A673 (cell line): ENCODE measurements around the gene PNPLA1. TPM values are rescaled to one million over a fixed set of nuclear protein-coding genes. Genes with fewer than 3 reads are reported as not detected.

ENCODE experiments used
- BruUV-seq: library from RNA; stranded (reverse); fragments of 400-500 nt; replicated peaks from 2 replicates; lab custom pipeline; 2021; lab: Mats Ljungman, UMichigan
- CTCF ChIA-PET: fragments of 300-600 bp; sonication (Branson Sonifier 250); formaldehyde crosslinking; loops from one replicate; lab custom pipeline; 2022; ENCODE audit warnings: antibody characterized with exemption; lab: Charles Lee
- POLR2A ChIA-PET: fragments of 300-600 bp; sonication (Branson Sonifier 250); formaldehyde crosslinking; loops from one replicate; lab custom pipeline; 2022; ENCODE audit warnings: antibody characterized with exemption; ENCODE audit not compliant: low non-redundant PET; lab: Charles Lee
- DNase-seq: peaks from one replicate; pipeline ENCODE4 v3.0.0-alpha.2; 2015; ENCODE audit warnings: low spot score
- H3K27ac ChIP-seq: fragments of 200-600 bp; sonication (generic); 2 replicates; pipeline ENCODE4 v1.5.1; 2016; ENCODE audit warnings: mixed run types, low read depth, mild to moderate bottlenecking, mixed read lengths, antibody characterized with exemption, low read length; ENCODE audit not compliant: poor library complexity, severe bottlenecking
- H3K27me3 ChIP-seq: fragments of 200-600 bp; sonication (generic); replicated peaks from 2 replicates; pipeline ENCODE4 v1.6.1; 2017; ENCODE audit warnings: mixed run types, low read depth, mild to moderate bottlenecking, mixed read lengths, antibody characterized with exemption, low read length; ENCODE audit not compliant: insufficient read depth, poor library complexity
- H3K36me3 ChIP-seq: fragments of 200-600 bp; sonication (generic); 2 replicates; pipeline ENCODE4 v1.6.1; 2016; ENCODE audit warnings: mixed run types, mild to moderate bottlenecking, mixed read lengths, antibody characterized with exemption, low read length; ENCODE audit not compliant: insufficient read depth, poor library complexity, severe bottlenecking
- H3K4me1 ChIP-seq: fragments of 200-600 bp; sonication (generic); 2 replicates; pipeline ENCODE4 v1.6.1; 2017; ENCODE audit warnings: mixed run types, mild to moderate bottlenecking, mixed read lengths, antibody characterized with exemption, low read length; ENCODE audit not compliant: insufficient read depth, poor library complexity, severe bottlenecking
- H3K4me3 ChIP-seq: fragments of 200-600 bp; sonication (generic); 2 replicates; pipeline ENCODE4 v1.5.1; 2016; ENCODE audit warnings: low read depth, mixed run types, mild to moderate bottlenecking, mixed read lengths, low read length; ENCODE audit not compliant: poor library complexity, severe bottlenecking
- H3K9me3 ChIP-seq: fragments of 200-600 bp; sonication (generic); 2 replicates; pipeline ENCODE4 v1.6.1; 2016; ENCODE audit warnings: mixed run types, low read depth, mild to moderate bottlenecking, mixed read lengths, antibody characterized with exemption, low read length; ENCODE audit not compliant: poor library complexity, severe bottlenecking
- EZH2 ChIP-seq: fragments of 200-600 bp; sonication (generic); IDR thresholded peaks from 2 replicates; pipeline ENCODE4 v1.6.1; 2017; ENCODE audit warnings: borderline replicate concordance, low read depth, mild to moderate bottlenecking, mixed read lengths, antibody characterized with exemption, low read length; ENCODE audit not compliant: poor library complexity, severe bottlenecking
- intact Hi-C: fragments of 100-400 bp; cut with micrococcal nuclease; formaldehyde crosslinking; loops from one replicate; pipeline ENCODE4 v1.10.0; 2022; ENCODE audit not compliant: unreplicated experiment
- total RNA-seq: library from RNA; stranded (reverse); gene quantifications from 2 replicates; pipeline ENCODE4 v1.2.3, GENCODE V29; 2021
- TF ChIP-seq, protein P1 (sequence below): fragments of 300-800, 200-600 bp; sonication (generic); conservative IDR thresholded peaks from 2 replicates; pipeline ENCODE4 v1.5.1; 2017; ENCODE audit warnings: low read depth, mild to moderate bottlenecking, antibody characterized with exemption, low read length, moderate library complexity, mixed read lengths

Gene PNPLA1
- total RNA-seq, 1 experiment from 2014 or later = 0.26 TPM

DNA sequence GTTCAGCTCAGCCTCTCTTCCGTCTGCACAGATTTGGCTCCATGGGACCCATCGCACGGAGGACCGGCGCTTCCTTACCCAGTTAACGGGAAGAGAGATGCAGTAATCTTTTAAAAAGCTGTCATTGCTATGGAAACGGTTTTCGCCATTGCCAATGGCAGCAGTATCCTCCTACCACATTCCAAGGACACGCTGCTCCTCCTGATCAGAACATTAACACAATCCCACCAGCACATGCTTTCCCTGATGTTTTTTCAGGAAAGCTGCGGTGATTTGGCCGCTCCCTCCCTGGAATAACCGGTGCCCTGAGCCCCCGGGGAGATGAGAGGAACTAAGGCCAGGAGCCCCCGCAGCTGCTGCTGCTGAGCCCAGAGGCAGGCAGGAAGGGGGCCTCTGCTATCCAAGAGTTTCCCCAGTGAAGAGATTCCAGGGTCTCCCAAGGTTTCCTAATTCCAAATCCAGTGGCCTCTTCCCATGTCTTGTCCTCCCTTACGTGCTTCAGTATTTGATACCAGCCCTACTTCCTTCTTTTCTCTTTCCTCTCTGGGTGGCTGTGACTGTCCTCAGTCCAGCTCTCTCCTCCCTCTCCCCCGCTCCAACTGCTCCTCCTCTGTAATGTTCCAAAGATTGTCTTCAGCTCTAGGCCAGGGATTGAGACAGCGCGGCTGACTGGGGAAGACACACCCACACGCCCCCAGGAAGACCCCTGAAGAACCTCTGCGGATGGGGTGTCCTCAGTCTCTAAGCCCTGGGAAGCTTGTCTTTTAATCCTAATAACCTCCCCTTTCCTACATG is 64.3 kb downstream of the PNPLA1 start:
- BruUV-seq = no TSS peak
- Histone ChIP-seq H3K36me3 (no peaks in the 10 kb centered on the region), H3K27ac (no peak overlapping the region), H3K4me1 (no peaks in the 10 kb centered on the region), H3K27me3 (peaks cover 3% of the 10 kb centered on the region), H3K9me3 (no peaks in the 10 kb centered on the region), H3K4me3 (no peak overlapping the region)
- no peak for DNase-seq
- no peak for TF ChIP-seq EZH2
- TF ChIP-seq, protein P1, sequence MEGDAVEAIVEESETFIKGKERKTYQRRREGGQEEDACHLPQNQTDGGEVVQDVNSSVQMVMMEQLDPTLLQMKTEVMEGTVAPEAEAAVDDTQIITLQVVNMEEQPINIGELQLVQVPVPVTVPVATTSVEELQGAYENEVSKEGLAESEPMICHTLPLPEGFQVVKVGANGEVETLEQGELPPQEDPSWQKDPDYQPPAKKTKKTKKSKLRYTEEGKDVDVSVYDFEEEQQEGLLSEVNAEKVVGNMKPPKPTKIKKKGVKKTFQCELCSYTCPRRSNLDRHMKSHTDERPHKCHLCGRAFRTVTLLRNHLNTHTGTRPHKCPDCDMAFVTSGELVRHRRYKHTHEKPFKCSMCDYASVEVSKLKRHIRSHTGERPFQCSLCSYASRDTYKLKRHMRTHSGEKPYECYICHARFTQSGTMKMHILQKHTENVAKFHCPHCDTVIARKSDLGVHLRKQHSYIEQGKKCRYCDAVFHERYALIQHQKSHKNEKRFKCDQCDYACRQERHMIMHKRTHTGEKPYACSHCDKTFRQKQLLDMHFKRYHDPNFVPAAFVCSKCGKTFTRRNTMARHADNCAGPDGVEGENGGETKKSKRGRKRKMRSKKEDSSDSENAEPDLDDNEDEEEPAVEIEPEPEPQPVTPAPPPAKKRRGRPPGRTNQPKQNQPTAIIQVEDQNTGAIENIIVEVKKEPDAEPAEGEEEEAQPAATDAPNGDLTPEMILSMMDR = no peak
- ChIA-PET POLR2A (no interaction called here), CTCF (interaction anchor here (0.7 kb wide), 1 partner anchor 49 kb away, joined by 3 read pairs; no protein-coding TSS in a partner anchor)
- intact Hi-C loops = no loop called here

DNA sequence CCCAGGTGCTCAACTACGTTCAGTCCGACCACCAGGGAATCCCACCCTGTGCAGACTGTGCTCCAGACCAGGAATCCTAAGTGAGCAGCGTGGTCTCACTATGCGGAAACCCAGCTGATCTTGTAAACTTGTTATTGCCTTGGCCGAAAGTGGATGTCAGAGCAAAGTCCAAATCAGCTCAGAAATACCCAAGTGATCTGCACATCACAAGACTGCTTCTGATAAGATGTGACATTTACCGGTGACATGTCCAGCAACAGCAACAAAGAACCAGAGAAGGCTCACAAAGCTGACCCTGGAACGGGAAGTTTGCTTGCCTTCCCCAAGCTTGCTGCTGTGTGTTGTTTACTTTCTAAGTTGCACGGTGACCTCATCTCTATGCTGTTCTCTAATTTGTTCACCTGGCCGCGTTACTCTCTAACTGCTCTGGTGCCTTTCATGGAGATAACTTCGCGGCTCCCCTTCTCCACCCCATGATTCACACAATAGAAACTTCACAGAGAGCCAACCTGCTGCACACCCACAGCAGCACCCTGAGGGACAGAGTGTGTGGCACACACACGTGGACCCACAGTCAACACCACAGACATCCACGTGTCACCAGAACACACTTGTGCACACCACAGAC is 65.1 kb downstream of the PNPLA1 start:
- Histone ChIP-seq H3K27me3 (peaks cover 3% of the 10 kb centered on the region), H3K36me3 (no peaks in the 10 kb centered on the region), H3K4me3 (no peak overlapping the region), H3K27ac (no peak overlapping the region), H3K4me1 (no peaks in the 10 kb centered on the region), H3K9me3 (no peaks in the 10 kb centered on the region)
- TF ChIP-seq, protein P1 = no peak
- TF ChIP-seq EZH2 = no peak
- BruUV-seq = no TSS peak
- intact Hi-C loops = no loop called here
- ChIA-PET CTCF (interaction anchor here (0.7 kb wide), 1 partner anchor 49 kb away, joined by 3 read pairs; no protein-coding TSS in a partner anchor), POLR2A (no interaction called here)
- DNase-seq = no peak

DNA sequence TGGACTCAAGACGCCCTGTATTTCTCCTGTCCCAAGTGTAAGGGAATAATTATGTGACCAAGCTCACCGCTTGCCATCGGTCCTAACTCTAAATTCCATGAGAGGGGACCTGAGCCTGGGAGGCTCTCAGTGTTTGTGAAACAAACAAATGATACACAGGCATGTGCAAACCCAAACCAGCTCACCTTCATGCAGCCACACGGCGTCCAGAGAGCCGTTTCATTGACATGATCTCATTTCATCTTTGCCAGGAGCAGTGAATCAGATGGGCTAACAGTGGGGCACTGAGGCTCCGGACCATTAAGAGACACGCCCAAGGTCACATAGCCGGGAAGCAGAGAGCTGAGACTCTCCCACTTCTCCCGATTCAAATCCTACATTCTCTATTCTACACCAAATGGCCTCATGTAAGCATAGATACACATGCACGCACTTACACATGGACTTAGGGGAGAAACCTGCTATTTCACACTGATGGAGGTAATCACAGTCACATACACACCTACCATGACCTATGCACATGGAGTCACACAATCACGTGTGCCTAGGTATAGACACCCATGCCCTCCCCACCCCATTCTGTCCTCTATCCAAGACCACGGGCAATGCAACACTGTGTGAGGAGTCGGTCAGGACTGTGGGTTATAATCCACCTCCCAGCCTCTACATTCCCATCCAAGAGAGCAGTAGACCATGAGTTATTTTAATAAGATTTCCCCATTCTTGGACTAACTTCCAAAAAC is 65.8 kb downstream of the PNPLA1 start:
- TF ChIP-seq, protein P1 = no peak
- no peak for TF ChIP-seq EZH2
- H3K36me3 ChIP-seq = no peaks in the 10 kb centered on the region
- H3K4me1 ChIP-seq = no peaks in the 10 kb centered on the region
- POLR2A ChIA-PET = no interaction called here
- CTCF ChIA-PET = no interaction called here
- H3K4me3 ChIP-seq = no peak overlapping the region
- H3K9me3 ChIP-seq = no peaks in the 10 kb centered on the region
- intact Hi-C loops = no loop called here
- DNase-seq = no peak
- H3K27me3 ChIP-seq = peaks cover 3% of the 10 kb centered on the region
- BruUV-seq = no TSS peak
- H3K27ac ChIP-seq = no peak overlapping the region
